Head of caudate nucleus (tissue), 42 donors: Measurements from ENCODE around the gene EXT2.
A peak's percentile ranks its signal among the peaks of the same experiment; 100 is the strongest.

Experiments
- DNase-seq, 42 donors: peaks; one replicate each; pipeline versions ENCODE4 v3.0.0 to v3.0.0-alpha.2; 2020 to 2021; ENCODE audit warnings: mixed read lengths in 7 of 42
- intact Hi-C: fragments of 100-400 bp; cut with DNase I; formaldehyde crosslinking; loops from one replicate; pipeline ENCODE4 v1.15.0; 2022

Gene EXT2

GRCh38 chr11:44149651-44150050, 54.2 kb downstream of the EXT2 start:
- intact Hi-C loops: no loop called here

GRCh38 chr11:44150401-44150800, 54.9 kb downstream of the EXT2 start:
- DNase-seq: no peak
- intact Hi-C loops: no loop called here

More at GRCh38 chr11:44149651-44150050, 54.2 kb downstream of the EXT2 start:
- no peak for DNase-seq

DNA sequence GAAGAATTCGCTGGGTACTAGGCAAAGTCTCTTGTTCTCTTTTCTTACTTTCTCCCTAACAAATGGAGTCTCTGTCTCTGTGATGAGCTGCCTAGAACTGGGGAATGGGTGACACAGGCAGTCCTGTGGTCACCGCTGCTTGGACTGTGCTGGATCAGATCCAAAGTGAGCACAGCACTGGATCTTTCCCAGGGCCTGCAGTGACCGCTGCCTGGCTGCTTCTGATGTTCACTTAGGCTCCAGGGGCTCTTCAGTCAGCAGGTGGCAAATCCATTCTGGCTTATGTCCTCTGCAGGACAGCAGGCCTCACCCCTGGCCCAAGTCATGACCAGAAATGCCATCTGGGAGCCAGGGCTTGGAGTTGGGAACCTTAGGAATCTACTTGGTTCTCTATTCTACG, 61.5 kb downstream of the EXT2 start:
- intact Hi-C loops: no loop called here
- DNase-seq: no peak

GRCh38 chr11:44158384-44158783, 62.9 kb downstream of the EXT2 start:
- intact Hi-C loops: no loop called here
- DNase-seq: no peak

DNA sequence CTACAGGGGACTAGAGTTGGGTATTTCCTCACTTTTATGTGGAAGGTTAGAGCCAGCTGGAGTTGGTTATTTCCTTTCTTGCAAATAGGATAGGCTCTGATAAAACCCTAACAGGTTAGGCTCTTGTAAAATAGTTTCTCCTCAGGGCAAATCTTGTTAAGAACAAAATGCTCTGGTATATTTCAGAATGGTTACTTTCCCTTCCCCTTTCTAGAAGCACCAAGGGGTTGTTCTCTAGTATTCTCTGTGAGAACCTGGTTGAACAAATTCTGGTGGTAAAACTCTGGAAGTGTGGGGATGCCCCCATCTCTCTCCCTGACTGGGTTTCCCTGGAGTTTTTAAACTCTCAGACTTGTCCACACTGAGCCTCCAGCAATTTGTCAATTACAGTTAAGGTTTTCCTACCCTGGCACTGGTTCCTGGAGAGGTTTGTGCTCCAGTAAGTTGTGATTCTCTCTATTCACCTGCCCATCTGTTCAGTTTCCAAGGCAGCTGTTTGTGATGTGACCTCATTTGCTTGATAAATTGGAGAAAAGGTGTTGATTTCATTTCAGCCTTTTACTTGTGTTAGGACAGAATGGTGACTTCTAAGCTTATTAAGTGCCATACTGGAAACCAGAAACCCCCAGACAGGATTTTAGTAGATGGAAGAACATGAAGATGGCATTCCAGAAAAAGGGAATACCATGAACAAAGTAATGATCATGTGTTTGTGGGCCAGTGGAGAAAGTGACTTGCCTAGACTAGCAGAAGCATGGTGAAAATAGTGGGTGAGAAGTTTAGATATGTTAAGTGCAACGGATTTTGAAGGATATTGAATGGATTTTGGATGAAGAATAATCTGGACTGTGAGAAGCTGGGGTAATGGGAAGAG, 64.6 kb downstream of the EXT2 start:
- no peak for DNase-seq
- intact Hi-C loops: no loop called here

GRCh38 chr11:44162004-44162403, 66.5 kb downstream of the EXT2 start:
- no peak for DNase-seq
- intact Hi-C loops: no loop called here

DNA sequence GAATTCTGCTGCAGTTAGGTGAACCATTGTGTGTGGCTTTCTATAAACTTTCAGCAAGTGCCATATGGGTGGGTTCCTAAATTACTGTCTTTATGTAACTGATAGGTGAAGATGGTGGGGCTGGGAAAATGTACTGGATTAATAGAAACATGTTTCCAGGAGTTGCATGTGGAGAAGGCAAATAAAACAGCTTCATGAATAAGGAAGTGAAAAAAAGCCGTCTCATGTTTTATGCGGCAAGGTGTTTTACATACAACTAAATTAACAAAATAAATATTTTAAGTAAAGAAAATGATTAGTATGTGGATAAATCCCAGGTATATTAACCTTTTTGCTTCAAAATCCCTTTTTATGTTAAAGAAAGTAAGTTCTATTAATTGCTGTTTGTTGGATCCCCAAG, 67.2 kb downstream of the EXT2 start:
- no peak for DNase-seq
- intact Hi-C loops: no loop called here

DNA sequence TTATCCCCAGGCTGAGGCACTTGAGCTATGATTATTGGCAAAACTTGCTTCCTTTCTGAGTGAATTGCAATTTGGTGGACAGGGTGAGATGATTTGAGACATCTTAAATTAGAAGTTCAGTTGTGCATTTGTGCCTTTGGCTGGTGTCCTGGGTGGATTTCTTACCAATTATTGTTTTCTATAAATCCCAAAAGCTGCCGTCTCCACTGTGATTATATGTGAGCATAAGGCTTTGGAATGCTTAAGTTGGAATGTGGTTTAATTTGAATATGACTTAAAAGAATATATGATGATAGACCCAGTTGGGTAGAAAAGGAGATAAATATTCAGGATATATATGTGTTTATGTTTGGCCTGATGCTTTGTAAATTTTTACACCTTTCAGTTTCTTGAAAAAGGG, 70.0 kb downstream of the EXT2 start:
- intact Hi-C loops: no loop called here
- DNase-seq: no peak

DNA sequence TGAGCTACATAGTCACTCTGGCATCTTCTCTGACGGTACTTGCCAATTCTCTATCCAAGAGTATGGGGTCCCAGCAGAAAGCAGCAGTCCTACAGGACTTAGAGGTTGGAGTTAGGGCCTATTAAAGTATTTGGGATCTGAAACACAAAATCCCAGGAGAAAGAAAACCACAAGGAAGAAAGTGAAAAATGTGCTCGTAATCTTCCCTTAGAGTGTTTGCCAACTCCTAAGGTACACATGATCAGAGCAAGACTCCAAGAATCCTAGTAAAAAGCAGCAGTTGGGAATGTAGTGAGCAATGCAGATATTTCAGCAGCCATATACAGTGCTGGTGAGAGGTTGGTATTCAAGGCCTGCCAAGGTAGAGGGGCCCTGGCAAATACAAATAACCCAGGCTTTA, 71.6 kb downstream of the EXT2 start:
- DNase-seq: no peak
- intact Hi-C loops: no loop called here

DNA sequence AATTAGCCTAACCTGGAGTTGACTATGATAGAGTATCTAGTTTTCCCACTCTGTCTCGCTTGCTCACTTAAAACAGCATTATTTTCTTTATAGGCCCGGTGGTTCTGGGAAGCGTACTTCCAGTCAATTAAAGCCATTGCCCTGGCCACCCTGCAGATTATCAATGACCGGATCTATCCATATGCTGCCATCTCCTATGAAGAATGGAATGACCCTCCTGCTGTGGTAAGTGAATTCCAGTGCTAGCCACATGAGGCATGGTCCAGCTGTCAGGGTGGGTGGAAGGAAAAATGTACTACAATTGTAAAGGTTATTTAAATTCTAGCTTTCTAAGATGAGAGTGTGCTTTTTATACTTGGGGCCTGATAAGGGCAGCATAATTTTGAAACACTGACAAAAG, 76.0 kb downstream of the EXT2 start:
- no peak for DNase-seq
- intact Hi-C loops: no loop called here

DNA sequence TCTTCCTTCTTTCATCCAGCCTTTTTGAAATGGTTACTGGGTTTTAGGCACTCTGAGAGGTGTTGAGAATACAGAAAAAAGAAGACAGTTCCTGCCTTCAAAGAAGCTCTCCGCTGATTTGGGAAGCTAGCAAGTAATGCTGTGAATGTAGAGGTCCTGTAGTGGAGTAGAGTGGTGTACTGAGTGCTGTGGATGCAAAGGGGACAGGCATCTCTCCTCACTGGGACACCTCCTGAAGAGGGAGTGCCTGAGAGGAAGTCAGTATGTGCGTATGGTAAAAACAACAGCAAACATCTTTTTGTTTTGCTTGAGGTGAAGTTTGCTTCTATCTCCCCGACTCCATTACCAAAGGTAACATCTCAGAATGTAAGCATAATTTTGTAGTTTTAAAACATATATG, 77.5 kb downstream of the EXT2 start:
- DNase-seq: no peak
- intact Hi-C loops: no loop called here

DNA sequence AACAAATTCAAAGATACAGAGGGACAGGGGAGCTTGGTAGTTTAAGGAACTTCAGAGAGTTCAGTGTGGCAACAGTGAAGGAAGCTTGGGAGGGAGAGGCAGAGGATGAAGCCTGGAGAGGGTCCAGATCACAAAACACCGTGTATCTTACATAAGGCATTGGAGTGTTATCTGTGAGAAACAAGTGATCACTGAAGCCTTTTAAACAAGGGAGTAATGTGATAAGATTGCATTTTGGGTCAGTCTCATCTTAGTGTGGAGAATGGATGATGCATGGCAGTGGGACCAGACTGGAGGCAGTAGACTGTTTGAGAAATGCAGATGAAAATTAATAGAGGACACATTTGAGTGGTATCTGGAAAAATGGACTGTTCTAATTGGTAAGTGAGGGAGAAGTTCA, 79.4 kb downstream of the EXT2 start:
- no peak for DNase-seq
- intact Hi-C loops: no loop called here

DNA sequence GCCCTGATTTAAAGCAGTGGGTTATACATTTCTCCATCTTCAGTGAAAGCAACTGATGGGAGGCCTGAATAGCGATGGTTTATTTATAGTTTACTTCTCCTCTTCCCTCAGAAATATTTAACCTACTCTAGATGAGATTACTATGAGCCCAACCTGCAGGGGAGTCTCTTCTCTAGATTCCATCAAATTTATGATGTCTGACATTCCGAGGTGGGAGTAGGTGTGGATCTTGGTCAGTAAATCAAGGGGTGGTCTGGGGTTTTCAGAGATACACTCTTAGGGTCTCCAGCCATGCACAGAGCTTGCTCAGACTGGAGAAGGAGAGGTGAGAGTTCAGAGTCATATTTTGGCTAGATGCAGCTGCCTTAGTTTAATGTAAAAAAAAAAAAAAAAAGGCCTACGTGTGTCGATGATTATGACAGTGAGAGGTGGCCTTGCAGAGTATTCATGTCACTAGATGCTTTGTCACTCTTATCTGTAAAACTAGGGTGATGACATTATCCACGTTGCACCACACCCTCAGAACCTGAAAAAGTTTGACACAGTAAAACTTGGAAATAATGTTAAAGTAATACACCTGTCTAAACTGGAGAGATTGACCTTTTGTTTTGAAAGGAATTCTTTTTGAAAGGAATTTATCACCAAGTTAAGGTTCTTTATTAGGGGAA, 81.2 kb downstream of the EXT2 start:
- intact Hi-C loops: no loop called here
- no peak for DNase-seq

GRCh38 chr11:44177905-44178304, 82.4 kb downstream of the EXT2 start:
- DNase-seq: no peak
- intact Hi-C loops: no loop called here

DNA sequence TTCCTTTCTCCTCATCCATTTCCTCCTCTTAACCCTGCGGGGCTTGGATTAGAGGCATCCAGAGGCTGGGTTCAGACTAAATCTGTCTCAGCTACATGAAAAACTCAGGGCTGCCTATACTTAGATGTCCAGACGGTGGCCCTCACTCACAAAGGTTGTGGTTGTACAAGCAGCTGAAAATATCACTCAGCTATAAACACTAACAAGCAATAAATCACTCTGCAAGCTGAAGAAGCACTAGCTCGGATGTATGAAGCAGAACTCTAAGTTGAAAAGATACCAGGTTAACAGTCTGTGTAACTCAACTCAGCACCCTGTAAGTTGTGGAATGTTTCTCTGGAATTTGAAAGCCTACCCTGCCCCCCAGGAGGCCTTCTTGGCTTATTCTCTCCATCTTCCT, 82.9 kb downstream of the EXT2 start:
- no peak for DNase-seq
- intact Hi-C loops: no loop called here

DNA sequence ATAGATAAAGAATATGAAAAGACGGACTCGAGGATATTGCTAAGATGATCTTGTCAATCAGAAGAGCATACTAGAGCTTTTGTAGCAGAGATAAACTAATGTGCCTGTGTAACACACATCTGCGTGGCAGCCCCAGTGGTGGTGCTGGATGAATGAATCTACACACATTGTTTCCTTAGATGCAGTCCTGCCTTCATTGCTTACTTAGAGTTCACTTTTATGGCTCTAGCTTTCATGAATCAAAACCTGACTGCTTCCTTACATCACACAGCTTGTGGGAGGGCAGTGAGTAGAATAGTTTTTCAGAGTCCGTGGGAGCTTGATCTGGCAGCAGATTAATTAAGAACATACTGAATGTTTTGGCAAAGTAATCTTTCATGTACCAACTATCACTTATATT, 83.7 kb downstream of the EXT2 start:
- intact Hi-C loops: no loop called here
- DNase-seq: peak in 12 of 42 donors; percentile 3 to 56 (median 14)

- DNase-seq: no peak
- intact Hi-C loops: no loop called here
Observed at GRCh38 chr11:44180107-44180506, 84.6 kb downstream of the EXT2 start.

GRCh38 chr11:44185522-44185921, 90.0 kb downstream of the EXT2 start:
- intact Hi-C loops: no loop called here
- DNase-seq: no peak

- DNase-seq: no peak
- intact Hi-C loops: no loop called here
Observed at GRCh38 chr11:44186321-44186930, 90.9 kb downstream of the EXT2 start.

DNA sequence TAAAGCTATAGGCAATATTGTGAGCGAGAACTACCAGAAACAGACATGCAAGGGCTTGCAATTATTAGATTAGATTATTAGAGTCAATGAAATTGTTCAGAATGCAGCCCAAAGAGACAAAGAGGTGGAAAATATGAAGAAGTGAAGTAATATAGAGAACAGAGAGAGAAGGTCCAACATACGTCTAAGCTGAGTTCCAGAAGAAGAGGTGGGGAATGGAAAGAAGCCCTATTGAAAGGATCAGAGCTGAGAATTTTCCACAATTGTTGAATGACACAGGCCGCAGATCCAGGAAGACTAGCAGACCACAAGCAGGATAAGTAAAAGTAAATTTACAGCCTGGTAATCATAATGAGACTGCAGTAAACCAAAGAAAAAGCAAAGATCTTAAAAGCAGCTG, 93.2 kb downstream of the EXT2 start:
- intact Hi-C loops: no loop called here
- DNase-seq: no peak
